Ovary (tissue), 9 donors: Measurements from ENCODE around the gene THEMIS2. TPM values are rescaled to one million over a fixed set of nuclear protein-coding genes. Genes with fewer than 3 reads are reported as not detected.

Experiments used
- DNase-seq, 5 donors: peaks; one replicate each; pipeline ENCODE4 v3.0.0-alpha.2; 2019 to 2020
- H3K27ac ChIP-seq, 2 donors: fragments of 200-600 bp; one replicate each; pipeline versions ENCODE4 v1.5.1 to v1.8.0; 2019 to 2022
- H3K27me3 ChIP-seq: fragments of 200-600 bp; one replicate; pipeline ENCODE4 v1.8.0; 2022
- H3K36me3 ChIP-seq: fragments of 200-600 bp; sonication (generic); one replicate; pipeline ENCODE4 v1.5.1; 2019
- H3K4me1 ChIP-seq: one replicate; pipeline ENCODE4 v1.8.1; 2013; ENCODE audit warnings: mild to moderate bottlenecking, moderate library complexity; ENCODE audit not compliant: insufficient read depth
- H3K4me3 ChIP-seq: fragments of 200-600 bp; sonication (generic); one replicate; pipeline ENCODE4 v1.5.1; 2017
- H3K9me3 ChIP-seq, 2 donors: fragments of 200-600 bp in 1 of 2; sonication (generic) in 1 of 2; one replicate each; pipeline versions ENCODE4 v1.5.1 to v1.8.1; 2013 to 2019; ENCODE audit warnings: mild to moderate bottlenecking in 1 of 2, moderate library complexity in 1 of 2
- EP300 ChIP-seq: sonication (generic); formaldehyde crosslinking; IDR thresholded peaks from one replicate; pipeline ENCODE4 v1.6.1; 2017; ENCODE audit warnings: antibody characterized with exemption
- POLR2A ChIP-seq: fragments of 450-650 bp; IDR thresholded peaks from one replicate; pipeline ENCODE4 v1.6.1; 2017; ENCODE audit warnings: antibody characterized with exemption, mild to moderate bottlenecking, moderate library complexity
- WGBS, 3 donors: extraction: QIAGEN DNeasy Blood & Tissue Kit in 1 of 3; methylation state at CpG; one replicate each; pipeline versions ENCODE4 v1.1.5 to v1.1.7; 2013 to 2017; 5-methylcytosine and 5-hydroxymethylcytosine counted together
- intact Hi-C, 4 donors: fragments of 100-400 bp; cut with DNase I; formaldehyde crosslinking; loops; one replicate each; pipeline versions ENCODE4 v1.11.0 to v1.15.1; 2022 to 2023
- polyA plus RNA-seq, 2 donors: library from polyadenylated mRNA; stranded (reverse); fragments of 200-250 nt in 1 of 2; fragments of 350-450 nt in 1 of 2; fragmentation: Illumina TruSeq in 1 of 2; extraction: RNeasy Lipid Tissue Mini Kit (QIAGEN cat#74804) in 1 of 2; gene quantifications; one replicate each; pipeline ENCODE4 v1.2.3, GENCODE V29; 2013 to 2014
- total RNA-seq, 7 donors: library from RNA; depleted of rRNA in 2 of 7; stranded (reverse); fragments of >200 nt in 2 of 7; fragmentation: NEBNext Ultra II Directional in 3 of 7; extraction: Animal tissue kit (Norgen Biotek cat#: 25700) in 3 of 7; gene quantifications; one replicate each; pipeline versions ENCODE4 v1.1.0 to v1.2.4, GENCODE V29; 2016 to 2023
- TF ChIP-seq, protein P1 (sequence below), 3 donors: fragments of 450-650 bp in 2 of 3; fragments of 200-600 bp in 1 of 3; IDR thresholded peaks; one replicate each; pipeline versions ENCODE4 v1.5.1 to v1.8.0; 2016 to 2022; ENCODE audit warnings: antibody characterized with exemption in 3 of 3, mild to moderate bottlenecking in 1 of 3
- donor health status: DM: no; HTN: no; CAD: no; lungs with moderate emphysema.
- donor health status: DM: no; HTN: no; CAD: no.
- donor health status: Bipolar disorder and iron deficiency.
- donor health status: DM: yes; HTN: yes; CAD: no.
- donor health status: DM: no; HTN: no; CAD: no.
- donor health status: DM: yes; HTN: yes; CAD: no.

THEMIS2 gene
- total and polyA plus RNA-seq, 9 donors = 2.7 to 16.9 (median 7.8) TPM

DNA sequence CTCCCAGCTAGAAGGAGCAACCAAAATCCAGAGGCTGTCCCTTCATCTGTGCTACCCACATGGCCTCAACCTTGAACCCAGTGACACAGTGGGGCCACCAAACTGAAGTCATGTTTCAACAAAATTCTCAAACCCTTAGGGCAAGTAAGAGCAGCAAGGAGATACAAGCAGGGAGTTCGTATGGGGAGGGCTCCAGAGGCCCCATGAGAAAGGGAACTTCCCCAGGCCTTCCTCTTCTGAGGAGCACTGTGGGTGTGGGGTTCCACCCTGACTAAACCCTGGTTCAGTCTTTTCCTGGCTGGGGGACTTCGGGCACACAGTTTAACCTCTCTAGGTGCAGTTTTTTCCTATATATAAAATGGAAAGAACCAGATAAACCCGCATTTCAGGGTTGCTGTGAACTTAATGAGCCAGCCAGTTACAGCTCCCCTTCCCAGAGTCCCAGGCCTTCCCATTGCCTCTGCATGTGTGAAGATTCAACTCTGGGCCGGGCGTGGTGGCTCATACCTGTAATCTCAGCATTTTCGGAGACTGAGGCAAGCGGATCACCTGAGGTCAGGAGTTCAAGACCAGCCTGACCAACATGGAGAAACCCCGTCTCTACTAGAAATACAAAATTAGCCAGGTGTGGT is 8.0 kb upstream of the THEMIS2 start:
- intact Hi-C loops = loop anchor here in 1 of 4 donors (10.0 kb wide), 1 partner anchor 110 kb away; no protein-coding TSS in a partner anchor
- no peak overlapping the region for H3K4me3 ChIP-seq
- DNase-seq = no peak
- TF ChIP-seq POLR2A = no peak
- TF ChIP-seq, protein P1, sequence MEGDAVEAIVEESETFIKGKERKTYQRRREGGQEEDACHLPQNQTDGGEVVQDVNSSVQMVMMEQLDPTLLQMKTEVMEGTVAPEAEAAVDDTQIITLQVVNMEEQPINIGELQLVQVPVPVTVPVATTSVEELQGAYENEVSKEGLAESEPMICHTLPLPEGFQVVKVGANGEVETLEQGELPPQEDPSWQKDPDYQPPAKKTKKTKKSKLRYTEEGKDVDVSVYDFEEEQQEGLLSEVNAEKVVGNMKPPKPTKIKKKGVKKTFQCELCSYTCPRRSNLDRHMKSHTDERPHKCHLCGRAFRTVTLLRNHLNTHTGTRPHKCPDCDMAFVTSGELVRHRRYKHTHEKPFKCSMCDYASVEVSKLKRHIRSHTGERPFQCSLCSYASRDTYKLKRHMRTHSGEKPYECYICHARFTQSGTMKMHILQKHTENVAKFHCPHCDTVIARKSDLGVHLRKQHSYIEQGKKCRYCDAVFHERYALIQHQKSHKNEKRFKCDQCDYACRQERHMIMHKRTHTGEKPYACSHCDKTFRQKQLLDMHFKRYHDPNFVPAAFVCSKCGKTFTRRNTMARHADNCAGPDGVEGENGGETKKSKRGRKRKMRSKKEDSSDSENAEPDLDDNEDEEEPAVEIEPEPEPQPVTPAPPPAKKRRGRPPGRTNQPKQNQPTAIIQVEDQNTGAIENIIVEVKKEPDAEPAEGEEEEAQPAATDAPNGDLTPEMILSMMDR (IDR thresholded peaks at IDR 0.05) = no peak
- no peak for TF ChIP-seq EP300
- H3K36me3 ChIP-seq = no peaks in the 10 kb centered on the region
- no peaks in the 10 kb centered on the region for H3K27me3 ChIP-seq
- no peak overlapping the region for H3K27ac ChIP-seq
- WGBS, 3 donors = 84 to 91% (median 84%) methylated on average over 8 of the region's 8 CpGs
- H3K9me3 ChIP-seq = no peaks in the 10 kb centered on the region
- H3K4me1 ChIP-seq = no peaks in the 10 kb centered on the region

DNA sequence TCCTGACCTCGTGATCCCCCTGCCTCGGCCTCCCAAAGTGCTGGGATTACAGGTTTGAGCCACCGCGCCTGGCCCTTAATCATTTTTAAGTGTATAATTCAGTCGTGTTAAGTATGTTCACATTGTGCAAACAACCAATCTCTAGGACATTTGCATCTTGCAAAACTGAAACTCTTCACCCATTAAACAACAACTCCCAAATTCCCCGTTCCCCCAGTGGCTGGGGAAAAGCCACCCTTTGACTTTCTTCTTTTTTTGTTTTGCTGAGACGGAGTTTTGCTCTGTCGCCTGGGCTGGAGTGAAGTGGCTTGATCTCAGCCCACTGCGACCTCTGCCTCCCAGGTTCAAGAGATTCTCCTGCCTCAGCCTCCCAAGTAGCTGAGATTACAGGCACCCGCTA is 6.5 kb upstream of the THEMIS2 start:
- no peaks in the 10 kb centered on the region for H3K9me3 ChIP-seq
- H3K4me3 ChIP-seq = no peak overlapping the region
- H3K4me1 ChIP-seq = no peaks in the 10 kb centered on the region
- TF ChIP-seq, protein P1 (IDR thresholded peaks at IDR 0.05) = no peak
- TF ChIP-seq POLR2A = no peak
- TF ChIP-seq EP300 = no peak
- H3K27me3 ChIP-seq = no peaks in the 10 kb centered on the region
- no peaks in the 10 kb centered on the region for H3K36me3 ChIP-seq
- 89 to 93% (median 92%) methylated on average over 10 of the region's 10 CpGs for WGBS, 3 donors
- no peak overlapping the region for H3K27ac ChIP-seq
- no peak for DNase-seq
- intact Hi-C loops = loop anchor here in 1 of 4 donors (10.0 kb wide), 1 partner anchor 109 kb away; no protein-coding TSS in a partner anchor

DNA sequence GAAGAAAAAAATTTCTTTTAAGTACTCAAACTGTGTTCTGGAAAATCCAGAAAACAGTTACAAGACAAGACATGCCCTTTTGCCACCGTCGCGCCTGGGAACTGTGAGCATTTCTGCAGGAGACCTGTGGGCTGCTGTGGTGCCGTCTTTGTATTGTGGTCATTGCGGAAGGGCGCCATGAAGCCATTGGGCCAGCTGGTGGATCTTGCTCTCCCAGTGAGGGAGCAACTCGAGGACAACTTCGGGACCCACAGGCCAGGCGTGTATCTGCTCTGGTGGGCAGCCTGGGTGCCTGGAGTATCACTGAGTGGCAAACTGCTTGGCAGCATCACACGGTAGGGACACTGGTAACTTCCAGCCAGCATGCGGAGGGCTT is 3.8 kb upstream of the THEMIS2 start:
- WGBS, 3 donors = 88 to 89% (median 89%) methylated on average over 11 of the region's 11 CpGs
- Histone ChIP-seq H3K27me3 (no peaks in the 10 kb centered on the region), H3K9me3 (no peaks in the 10 kb centered on the region), H3K36me3 (no peaks in the 10 kb centered on the region), H3K4me1 (no peaks in the 10 kb centered on the region), H3K4me3 (no peak overlapping the region), H3K27ac (no peak overlapping the region)
- no peak for DNase-seq
- TF ChIP-seq, protein P1 (IDR thresholded peaks at IDR 0.05) = no peak
- TF ChIP-seq EP300 (no peak), POLR2A (no peak)
- intact Hi-C loops = loop anchor here in 1 of 4 donors (10.0 kb wide), 1 partner anchor 106 kb away; no protein-coding TSS in a partner anchor

DNA sequence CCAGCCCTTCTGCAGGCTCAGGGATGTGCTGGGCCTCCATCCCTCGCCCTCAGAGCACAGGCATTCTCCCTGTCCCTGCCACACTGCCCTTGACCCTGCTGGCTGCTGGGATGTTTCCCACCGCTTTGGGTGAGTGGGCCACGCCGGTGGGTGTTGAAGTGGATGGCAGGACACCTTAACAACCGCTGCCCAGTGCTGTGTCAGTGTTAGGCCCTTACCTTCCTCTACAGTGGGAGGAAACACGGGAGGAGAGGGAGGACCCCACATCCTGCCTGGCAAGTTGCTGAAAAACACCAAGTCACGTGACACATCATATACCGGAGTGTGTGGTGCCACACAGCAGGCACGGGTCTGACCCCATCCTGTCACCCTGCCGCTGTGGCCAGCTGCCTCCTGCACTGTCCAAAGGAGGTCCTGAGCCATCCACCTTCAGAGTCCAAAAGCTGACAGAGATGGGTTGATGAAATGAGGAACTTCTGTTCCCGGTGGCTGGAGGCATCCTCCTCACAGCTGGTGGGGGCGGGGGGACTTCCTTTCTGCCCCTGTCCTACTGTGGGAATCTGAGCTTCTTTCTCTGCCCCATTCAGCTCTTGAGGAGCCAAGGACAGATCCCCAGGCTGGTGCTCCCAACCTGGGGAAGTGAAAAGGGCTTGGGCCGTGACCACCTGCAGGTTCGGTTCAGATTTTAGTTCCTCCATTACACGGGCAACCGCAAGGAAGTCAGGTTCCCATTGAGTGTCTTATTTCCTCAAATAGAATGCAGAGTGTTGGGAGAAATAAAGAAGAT is 3.2 kb upstream of the THEMIS2 start:
- no peaks in the 10 kb centered on the region for H3K4me1 ChIP-seq
- intact Hi-C loops = loop anchor here in 1 of 4 donors (10.0 kb wide), 1 partner anchor 106 kb away; no protein-coding TSS in a partner anchor
- DNase-seq = no peak
- H3K27me3 ChIP-seq = no peaks in the 10 kb centered on the region
- TF ChIP-seq EP300 (no peak), POLR2A (no peak)
- TF ChIP-seq, protein P1 (IDR thresholded peaks at IDR 0.05) = no peak
- H3K9me3 ChIP-seq = no peaks in the 10 kb centered on the region
- H3K4me3 ChIP-seq = no peak overlapping the region
- H3K36me3 ChIP-seq = no peaks in the 10 kb centered on the region
- no peak overlapping the region for H3K27ac ChIP-seq
- WGBS, 3 donors = 54 to 63% (median 56%) methylated on average over 15 to 16 of the region's 16 CpGs
